Body of pancreas (tissue), 4 donors: Measurements from ENCODE around the gene ODF2.
"Not testable (repeated sequence)": the region's sequence is repeated elsewhere in the genome, so short reads cannot be mapped to it uniquely, and the experiment has no call there.

ENCODE experiments used
- CTCF ChIP-seq, 7 experiments: fragments of 450-650 bp in 4 of 7; fragments of 200-600 bp in 3 of 7; sonication (generic) in 3 of 7; IDR thresholded peaks; one replicate each; pipeline ENCODE4 v1.5.1; 2016 to 2019; ENCODE audit warnings: antibody characterized with exemption in 7 of 7
- POLR2A ChIP-seq, 3 donors: fragments of 450-650 bp; IDR thresholded peaks; one replicate each; pipeline ENCODE4 v1.6.1; 2016; ENCODE audit warnings: antibody characterized with exemption in 3 of 3, mild to moderate bottlenecking in 2 of 3

- not testable (repeated sequence) for TF ChIP-seq CTCF, POLR2A (IDR thresholded peaks at IDR 0.05)
Measured at GRCh38 chr9:128505906-128506305, 50.1 kb downstream of the ODF2 start.
